HPDE6-E6E7 (cell line): ENCODE data around the gene MAN2B1.
A peak's percentile ranks its signal among the peaks of the same experiment; 100 is the strongest.
"Not testable (repeated sequence)": the region's sequence is repeated elsewhere in the genome, so short reads cannot be mapped to it uniquely, and the experiment has no call there.

ENCODE experiments used
- DNase-seq: peaks from one replicate; pipeline ENCODE4 v3.0.0; 2011; ENCODE audit warnings: missing footprints; ENCODE audit errors: extremely low spot score

The MAN2B1 gene

DNA sequence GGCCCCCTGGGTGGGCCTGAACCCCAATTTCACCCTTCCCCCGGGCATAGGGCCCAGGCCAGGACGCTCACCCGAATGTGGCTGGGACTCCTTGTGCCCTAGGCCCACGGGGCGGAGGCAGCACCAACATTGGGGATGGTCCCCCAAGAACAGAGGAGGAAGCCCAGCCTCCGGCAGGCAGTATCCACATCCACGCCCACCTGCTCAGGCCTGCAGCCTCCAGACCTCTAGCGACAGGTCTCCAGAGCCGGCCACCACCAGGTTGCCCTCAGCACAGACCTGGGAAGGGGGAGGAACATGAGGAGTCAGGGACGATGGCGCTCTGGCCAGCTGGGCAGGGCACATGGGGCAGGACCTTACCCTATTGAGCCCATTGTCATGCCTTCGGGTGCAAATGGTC lies 22.5 kb upstream of the MAN2B1 start:
- no peak for DNase-seq

DNA sequence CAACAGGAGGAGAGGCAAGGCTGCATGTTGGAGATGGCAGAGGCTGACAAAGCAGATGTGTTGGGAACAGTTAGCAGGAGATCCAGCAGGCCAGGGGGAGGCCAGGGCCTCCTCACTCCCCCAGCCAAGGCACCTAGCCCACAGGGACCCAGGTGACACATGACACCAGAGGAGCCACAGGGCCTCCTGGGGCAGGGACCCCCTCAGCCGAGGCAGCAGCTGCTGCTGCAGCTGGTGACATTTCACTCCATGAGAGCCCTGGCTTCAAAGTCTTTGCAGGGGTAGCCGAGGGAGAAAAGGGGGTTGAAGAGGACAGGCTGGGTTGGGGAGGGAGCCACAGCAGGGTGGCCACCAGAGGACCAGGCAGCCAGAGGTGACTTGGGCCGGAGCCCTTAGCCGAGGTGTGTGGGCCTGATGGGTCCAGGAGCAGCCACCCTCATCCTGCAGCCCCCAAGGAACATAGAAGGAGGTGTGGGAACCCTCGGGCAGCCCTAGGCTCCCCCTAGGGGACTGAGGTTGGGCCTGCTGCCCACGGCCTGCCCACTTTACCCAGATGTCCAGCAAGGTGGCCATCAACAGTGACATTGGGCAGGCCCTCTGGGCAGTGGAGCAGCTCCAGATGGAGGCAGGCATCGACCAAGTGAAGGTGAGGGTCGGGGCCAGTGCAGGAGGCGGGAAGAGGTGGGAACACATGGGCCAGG lies 21.1 kb upstream of the MAN2B1 start, which contains the start of gene GNG14:
GNG14 (plus strand) TSS at position 503 of the 701 bp plus-strand sequence; CDS start at position 554, 51 bp downstream.
- DNase-seq, result no peak

DNA sequence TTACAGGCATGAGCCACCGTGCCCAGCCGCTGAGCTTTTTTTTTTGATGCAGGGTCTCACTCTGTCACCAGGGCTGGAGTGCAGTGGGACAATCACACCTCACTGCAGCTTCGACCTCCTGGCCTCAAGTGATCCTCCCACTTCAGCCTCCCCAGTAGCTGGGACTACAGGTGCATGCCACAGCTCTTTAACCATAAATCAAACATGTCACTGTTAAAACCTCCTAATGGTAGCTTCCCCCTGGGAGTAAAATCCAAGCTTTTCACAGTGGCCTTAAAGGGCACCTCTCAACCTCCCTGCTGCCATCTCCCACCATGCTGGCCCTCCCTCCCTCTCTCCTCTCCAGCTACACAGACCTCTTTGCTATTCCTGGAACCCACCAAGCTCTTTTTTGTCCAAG lies 19.3 kb upstream of the MAN2B1 start:
- no peak for DNase-seq

DNA sequence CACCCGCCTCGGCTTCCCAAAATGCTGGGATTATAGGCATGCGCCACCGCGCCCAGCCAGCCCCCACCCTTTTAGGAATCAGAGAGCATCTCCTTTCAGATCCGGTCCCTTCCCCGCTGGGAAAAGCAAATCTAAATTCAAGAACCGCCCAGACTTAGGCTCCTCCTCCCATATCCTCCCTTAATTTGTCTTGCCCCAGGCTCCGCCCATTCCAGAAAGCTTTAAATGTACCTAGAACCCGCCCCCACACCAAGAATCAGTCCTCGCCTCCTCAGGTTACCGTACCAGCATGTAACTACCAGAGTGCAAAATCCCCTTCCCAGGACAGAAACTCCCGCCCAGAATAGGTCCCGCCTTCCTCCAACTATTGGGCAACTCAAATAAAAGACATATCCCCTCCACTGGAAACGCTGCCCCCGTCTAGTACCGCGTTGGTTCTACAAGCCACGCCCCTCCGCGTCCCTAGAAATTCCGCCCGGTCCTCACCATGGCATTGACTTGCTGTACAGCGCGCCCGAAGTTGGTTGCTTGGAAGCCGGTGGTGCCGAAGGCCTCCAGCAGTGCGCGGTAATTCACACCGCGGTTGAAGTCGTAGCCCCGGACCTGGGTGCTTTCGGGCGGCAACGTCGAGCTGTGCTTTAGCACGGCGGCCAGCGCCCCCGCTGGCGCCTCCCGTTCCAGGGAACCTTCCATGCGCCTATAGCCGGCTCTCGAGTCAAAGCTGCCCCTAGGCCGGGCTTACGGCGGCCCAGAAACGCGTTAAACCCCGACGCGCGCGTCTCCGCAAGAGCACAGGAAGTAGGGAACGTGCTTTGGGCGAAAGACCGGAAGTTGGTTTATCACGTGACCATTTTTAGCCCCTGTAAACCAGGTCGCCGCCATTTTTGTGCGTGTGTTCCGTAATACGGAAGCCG lies 14.8 kb upstream of the MAN2B1 start, which contains the start of gene DHPS:
DHPS (minus strand) TSS at position 807 of the 914 bp plus-strand sequence; CDS start at position 693, 114 bp downstream.
- peak; percentile 89 for DNase-seq

DNA sequence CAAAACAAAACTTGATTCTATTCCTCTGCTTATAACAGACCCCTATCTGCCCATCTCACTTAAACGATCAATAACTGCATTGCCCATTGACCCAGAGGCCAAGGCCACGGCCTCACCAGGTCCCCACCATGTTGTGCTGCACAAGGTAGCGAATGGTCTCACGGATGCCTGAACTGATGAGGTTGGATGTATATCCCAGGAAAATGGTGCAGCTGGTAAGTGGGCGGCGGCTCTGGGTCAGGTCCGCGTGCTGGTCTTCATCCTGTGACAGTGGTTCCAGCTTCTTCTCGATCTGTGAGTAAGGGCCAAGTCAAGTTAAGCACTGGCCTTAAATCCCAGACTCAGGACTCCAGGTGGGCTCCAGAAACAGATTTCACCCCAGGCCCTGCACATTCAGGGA lies 13.5 kb upstream of the MAN2B1 start:
- DNase-seq, result no peak

DNA sequence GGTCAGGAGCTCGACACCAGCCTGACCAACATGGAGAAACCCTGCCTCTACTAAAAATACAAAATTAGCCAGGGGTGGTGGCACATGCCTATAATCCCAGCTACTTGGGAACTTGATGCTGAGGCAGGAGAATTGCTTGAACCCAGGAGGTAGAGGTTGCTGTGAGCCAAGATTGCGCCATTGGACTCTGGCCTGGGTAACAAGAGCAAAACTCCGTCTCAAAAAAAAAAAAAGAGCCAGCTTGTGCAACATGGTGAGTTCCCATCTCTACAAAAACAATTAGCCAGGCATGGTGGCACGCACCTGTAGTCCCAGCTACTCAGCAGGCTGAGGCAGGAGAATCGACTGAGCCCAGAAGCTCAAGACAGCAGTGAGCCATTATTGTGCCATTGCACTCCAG lies 11.5 kb upstream of the MAN2B1 start:
- DNase-seq, result not testable (repeated sequence)

DNA sequence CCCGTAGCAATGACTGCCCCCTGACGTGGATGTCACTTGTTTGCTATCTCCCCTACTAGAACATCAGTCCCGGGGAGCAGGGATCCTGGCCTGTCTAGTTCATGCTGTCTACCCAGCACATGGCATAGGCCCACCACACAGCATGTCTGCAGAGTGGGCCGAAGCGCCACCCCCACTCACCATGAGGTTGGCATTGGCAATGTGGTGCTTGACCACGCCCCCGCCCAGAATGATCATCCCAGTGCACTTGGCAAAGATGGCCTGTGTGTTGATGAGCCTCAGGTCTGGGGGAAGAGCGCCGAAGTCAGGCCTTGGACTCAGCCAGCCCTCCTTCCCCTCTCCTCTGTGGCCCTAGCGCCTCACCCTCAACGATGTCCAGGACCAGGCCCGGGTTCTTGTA lies 10.4 kb upstream of the MAN2B1 start:
- no peak for DNase-seq

DNA sequence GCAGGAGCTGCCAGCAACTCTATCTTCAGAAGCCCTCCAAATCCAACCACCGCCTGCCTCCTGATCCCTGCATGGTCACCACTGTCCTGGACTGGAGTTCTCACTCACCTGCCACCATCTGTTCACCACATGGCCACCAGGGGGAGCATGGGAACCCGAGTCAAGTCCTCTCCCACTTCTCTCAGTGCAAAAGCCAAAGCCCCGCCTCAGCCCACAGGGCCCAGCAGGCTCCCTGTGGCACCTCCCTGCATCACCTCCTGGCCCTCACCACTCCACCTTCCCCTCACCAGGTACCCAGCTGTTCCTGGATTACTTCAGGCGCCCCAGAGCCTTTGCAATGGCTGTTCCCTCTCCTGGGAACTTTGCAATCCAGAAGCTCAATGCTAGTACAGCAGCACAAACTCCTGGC lies 9.8 kb upstream of the MAN2B1 start:
- peak; percentile 71 for DNase-seq

DNA sequence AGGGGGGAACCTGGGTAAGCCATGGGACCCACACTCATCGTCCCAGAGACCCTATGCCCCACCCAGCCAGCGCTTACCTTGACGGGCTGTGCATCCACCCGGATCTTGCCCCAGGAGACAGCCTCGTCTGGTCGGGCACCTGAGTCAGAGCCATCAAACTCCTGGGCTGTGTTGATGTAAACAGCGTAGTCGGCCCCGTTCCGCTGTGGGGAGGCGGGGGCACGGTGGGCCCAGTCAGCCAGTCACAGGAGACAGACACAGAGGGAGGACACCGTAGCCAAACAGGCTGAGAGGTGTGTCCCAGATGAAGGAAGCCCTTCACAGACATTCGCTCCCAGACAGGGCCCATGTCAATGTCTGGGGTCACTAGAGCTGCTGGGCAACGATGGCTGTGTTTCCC lies 9.4 kb upstream of the MAN2B1 start:
- no peak for DNase-seq

DNA sequence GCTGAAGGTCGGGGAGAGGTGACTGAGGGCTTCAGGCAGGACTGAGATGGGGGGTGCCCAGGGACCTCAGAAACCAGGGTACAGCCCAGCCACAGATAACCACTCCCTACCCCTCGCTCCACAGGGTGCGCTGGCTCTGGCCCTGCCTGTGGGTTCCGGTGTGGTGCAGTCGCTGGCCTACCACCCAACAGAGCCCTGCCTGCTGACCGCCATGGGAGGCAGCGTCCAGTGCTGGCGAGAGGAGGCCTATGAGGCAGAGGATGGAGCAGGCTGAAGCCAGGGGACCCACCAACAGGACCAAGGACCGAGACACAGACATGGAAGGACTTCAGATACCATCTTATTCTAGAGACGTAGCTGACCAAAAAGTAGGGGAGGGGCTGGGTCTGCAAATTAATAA lies 8.9 kb upstream of the MAN2B1 start:
- no peak for DNase-seq

DNA sequence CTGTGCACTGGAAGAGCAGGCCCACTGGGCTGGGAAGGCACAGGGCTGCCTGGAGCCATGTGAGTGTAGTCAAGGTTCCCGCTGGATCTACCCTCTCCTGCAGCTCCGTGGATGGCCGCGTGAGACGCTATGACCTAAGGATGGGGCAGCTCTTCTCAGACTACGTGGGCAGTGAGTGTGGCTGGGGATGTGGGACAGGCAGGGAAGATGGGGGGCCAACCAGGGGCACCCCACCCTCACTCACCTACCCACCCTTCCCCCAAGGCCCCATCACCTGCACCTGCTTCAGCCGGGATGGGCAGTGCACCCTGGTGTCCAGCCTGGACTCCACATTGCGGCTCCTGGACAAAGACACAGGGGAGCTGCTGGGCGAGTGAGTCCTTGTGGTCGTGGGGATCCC lies 6.2 kb upstream of the MAN2B1 start:
- DNase-seq, result no peak

DNA sequence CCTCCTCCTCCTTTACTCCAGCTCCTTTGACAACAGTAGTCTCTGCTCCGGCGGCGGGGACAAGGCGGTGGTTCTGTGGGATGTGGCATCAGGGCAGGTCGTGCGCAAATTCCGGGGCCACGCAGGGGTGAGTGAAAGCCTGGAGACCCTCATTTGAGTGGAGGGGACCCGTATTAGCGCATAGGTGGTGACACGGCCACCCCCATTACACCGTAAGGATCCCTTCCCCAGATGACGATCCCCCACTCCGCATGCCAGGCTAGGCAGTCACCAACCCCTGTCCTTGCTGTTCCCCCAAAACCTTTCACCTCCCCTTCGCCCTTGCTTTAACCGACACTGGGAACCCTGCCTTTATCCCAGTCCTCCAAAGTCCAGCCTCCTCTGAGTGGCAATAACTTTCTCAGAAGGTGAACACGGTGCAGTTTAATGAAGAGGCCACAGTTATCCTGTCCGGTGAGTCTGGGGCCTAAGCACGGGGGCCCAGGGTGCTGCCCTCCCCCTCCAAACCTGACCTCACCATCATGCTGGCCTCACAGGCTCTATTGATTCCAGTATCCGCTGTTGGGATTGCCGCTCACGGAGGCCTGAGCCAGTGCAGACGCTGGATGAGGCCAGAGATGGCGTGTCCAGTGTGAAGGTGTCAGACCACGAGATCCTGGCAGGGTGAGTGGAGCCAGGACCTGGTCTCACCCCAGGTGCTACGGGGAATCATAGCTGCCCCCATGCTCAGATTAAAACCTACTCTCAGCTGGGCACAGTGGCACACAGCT lies 3.8 kb upstream of the MAN2B1 start:
- no peak for DNase-seq

DNA sequence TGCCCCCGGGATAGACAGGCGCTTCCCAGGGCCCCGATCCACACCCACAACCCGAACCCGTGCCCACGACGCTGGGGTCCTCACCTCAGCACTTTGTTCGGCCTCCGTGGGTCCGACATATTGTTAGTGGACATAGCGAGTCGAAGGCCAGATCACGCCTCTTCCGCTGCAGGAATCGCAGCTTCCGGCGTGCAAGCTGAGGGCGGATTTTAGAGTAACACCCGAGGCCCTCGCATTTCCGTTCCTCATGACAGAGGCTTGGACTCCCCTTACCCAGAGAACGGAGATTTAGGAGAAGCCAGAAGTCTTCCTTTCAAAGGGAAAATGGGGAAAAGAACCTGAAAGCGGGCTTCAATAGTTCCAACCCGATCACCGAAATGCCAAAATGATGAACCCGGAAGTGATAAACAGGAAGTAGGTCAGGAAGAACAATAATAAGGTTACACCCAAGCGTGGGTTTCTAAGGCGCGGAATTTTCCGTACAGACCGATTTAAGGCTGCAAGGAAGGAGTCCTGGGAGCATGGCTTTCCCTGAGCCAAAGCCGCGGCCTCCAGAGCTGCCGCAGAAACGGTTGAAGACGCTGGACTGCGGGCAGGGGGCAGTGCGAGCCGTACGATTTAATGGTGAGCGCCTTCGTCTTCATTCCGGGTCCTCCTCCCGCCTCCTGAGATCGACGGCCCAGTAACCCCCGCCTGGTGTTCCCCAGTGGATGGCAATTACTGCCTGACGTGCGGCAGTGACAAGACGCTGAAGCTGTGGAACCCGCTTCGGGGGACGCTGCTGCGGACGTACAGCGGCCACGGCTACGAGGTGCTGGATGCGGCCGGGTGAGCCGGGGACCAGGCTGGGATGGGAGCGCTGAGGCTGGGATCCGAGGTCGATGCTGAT lies 3.0 kb upstream of the MAN2B1 start:
- peak; percentile 67 for DNase-seq

DNA sequence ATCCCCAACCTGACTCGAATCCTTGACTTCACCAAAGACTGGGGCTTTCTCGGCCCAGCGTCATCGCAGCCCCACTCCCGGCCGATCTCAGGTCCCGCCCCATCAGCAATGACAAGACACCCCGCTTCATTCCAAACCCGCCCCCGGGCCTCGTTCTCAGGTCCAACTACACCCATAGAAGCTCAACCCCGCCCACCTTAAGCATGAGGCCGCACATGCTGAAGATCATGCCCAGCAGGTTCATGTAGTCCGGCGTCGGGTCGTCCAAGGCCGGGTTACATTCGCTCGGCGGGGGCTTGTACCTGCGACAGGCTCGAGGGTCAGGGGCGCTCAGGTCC lies 2.4 kb upstream of the MAN2B1 start:
- peak; percentile 66 for DNase-seq

DNA sequence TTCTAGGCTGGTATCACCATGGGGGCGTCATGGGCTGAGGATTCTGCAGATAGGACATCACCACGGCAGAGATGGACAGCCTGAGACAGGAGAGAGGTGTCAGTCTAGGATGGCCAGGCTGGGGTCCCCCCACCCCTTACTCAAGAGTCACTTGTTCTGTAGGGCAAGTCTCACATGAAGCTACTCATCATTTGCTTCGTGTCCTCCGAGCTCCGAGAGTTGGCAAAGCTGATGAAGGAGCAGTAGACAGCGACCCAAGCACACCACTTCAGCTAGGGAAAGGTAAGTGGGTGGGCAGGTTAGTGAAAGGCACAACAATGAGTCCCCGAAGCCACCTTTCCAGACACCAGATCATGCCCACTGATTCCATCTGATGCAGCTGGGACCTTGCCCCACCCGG lies 1.8 kb upstream of the MAN2B1 start:
- no peak for DNase-seq

DNA sequence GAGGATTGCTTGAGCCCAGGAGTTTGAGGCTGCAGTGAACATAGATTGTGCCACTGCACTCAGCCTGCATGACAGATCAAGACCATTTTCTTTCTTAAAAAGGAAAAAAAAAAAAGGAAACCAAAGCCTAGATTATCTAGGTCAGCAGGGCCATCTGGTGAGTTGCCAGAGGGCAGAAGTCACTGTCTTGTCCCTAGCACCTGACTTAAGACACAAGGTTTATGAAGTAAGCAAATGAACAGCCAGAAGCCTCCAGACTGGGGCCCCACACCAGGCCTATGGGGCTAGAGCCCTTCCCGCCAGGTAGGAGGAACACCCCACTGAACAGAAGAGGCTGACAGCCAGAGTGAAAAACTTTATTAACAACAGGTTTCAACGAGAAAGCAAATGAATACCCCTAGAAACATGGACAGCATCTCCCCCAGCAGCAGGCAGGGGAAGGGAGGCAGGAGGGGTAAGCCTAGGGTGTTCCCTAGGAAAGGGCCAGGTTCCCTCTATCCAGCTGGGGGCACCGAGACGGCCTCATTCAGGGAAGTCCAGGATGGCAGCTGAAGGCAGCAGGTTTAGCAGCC lies 1.3 kb upstream of the MAN2B1 start:
- no peak for DNase-seq

DNA sequence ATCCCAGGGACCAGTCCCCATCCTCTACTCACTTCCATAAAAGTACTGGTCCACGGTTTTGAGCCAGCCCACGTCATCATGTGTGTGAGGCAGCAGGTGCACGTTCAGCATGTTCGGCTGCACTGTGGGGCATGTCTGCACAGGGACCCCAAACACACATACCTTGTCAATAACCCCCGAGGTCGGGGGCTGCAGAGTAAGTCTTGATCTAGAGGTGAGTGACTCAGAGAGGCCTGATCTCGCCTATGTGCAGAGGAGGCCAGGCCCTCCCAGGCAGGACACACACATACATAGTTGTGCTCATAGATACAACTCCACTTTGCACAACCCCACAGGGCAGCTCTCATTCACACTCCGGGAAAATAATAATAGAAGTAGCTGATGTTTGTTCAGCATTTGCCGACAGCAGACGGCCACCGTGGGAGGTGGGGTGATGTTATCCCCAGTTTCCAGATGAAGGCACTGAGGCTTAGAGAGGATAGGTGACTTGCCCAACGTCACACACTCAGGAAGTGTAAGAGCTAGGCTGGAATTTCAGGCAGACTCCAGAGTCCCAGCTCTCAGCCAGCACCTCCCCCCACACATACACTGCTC lies 774 bp downstream of the MAN2B1 start:
- DNase-seq, result no peak

DNA sequence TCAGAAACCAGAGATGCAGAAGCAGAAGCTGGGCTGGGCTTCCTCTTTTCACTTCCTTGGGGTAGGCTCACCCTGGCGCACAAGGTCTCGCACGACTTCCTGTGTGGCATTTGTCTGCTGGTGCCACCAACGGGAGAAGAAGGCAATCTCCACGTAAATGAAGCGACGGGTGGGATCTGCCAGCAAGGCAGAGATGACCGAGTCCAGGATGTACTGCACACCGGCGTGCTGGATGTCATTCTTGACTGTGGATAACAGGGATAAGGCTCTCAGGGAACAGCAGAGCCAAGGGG lies 1.3 kb downstream of the MAN2B1 start:
- DNase-seq, result no peak

DNA sequence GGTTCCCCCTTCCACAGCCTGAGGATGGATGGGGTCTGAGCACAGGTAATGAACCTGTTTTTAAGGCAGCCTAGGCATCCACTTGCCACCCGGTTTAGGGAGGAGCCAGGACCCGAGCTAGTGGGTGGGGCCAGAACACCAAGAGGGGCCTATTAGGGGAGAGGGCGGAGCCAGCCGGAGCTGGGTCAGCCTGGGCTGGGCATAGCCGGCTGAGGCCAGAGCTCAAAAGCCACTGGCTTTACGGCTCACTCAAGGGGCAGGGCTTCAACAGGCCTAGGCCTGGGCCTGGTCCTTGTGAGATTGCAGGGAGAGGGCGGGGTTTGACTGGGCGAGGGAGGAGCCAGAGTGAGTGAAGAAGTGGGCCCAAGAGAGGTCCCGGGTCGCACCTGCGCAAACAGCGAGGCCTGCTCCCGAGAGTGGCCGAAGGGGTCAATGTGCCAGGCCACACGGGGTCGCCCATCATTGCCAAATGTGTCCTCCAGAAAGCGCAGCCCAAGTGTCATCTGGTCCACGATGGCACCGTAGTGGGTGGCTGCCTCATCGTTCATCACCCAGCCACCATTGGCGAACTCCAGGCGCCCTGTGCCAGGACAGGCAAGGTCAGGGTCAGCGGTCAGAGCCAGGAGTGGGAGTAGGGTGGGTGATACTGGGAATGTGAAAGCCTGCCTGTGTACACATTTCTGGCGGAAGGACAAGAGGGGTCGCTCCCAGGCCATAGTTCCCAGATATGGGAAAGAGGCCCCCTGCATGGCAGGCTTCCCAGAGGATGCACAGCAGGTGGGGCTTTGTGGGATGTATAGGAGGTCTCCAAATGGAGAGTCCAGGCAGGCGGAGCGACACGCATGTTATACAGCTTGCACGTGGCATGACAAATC lies 1.9 kb downstream of the MAN2B1 start:
- DNase-seq, result no peak

DNA sequence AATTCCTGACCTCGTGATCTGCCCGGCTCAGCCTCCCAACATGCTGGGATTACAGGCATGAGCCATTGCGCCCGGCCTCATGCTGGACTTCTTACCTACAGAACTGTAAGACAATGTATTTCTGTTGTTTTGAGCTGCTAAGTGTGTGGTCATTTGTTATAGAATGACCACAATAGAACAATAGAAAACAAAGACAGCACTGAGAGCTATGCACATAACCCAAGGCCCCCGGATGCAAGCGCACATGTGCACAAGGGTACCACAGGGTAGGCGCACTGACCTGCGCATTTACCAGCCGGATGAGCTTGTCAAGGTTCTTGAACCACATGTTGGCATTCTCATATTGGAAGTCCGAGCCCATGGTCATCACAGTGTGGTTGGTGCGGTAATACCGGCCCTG lies 5.6 kb downstream of the MAN2B1 start:
- DNase-seq, result no peak
